GM12873 (cell line): ENCODE data around the gene TXNDC17.

Experiments used
- CTCF ChIP-seq: IDR thresholded peaks from 2 replicates; pipeline ENCODE4 v1.5.1; 2012; ENCODE audit warnings: low read depth, mild to moderate bottlenecking, moderate library complexity, low read length, control low read depth; ENCODE audit not compliant: insufficient read depth; ENCODE audit errors: missing control alignments

Gene TXNDC17

GRCh38 chr17:6623941-6624340 lies 16.9 kb upstream of the TXNDC17 start:
- no peak for TF ChIP-seq CTCF

DNA sequence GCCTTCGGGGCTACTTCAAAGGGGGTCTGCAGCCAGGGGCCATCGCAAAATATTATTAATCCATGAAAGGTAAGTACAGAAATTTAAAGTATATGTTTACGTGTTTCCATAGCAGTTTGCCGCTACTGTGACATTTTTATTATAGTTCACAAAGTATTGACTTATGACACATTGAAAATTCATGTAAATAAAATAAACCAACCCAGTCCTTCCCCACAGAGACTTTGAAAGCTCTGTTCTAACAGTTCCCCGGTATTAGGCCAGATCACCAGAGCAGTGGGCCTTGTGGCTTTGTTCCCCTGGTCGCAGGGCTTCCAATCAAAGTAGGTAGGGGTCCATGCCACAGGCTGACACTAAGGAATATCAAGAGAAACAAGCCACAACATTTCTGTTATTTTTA lies 14.2 kb upstream of the TXNDC17 start:
- TF ChIP-seq CTCF: no peak

- no peak for TF ChIP-seq CTCF
Measured at GRCh38 chr17:6627019-6627418, 13.8 kb upstream of the TXNDC17 start.

GRCh38 chr17:6630390-6630789 lies 10.5 kb upstream of the TXNDC17 start:
- TF ChIP-seq CTCF: no peak

GRCh38 chr17:6632530-6632929 lies 8.3 kb upstream of the TXNDC17 start:
- TF ChIP-seq CTCF: no peak

- no peak for TF ChIP-seq CTCF
Measured at GRCh38 chr17:6633263-6633662, 7.6 kb upstream of the TXNDC17 start.

DNA sequence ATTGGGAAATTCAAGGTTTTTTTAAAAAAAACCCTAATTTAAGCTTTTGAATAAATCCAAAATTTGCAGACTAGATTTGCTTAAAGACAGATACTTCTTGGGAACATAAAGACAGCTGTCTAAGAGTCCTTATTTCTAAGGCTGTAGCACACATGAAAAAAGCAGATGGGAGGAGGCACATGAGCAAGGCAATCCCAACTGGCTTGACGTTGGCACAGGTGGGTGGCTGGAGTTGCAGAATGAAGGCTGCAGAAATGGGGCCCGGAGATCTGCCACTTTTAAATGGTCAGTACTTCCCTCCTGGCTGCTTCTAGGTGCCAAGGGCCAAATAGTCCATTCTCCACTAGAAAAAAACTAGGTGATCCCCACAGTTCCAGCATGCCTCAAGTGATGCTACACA lies 4.8 kb upstream of the TXNDC17 start:
- no peak for TF ChIP-seq CTCF
